DND-41 (cell line): Measurements from ENCODE around the gene RASD1.

Source experiments
- ATAC-seq: fragments of 200-7000 bp; cut with Tn5 transposase; 3 replicates; pipeline ENCODE4 v1.9.1; 2021; ENCODE audit warnings: low read depth; ENCODE audit not compliant: insufficient read depth
- DNase-seq: peaks from one replicate; pipeline ENCODE4 v3.0.0-alpha.2; 2020
- H2AFZ ChIP-seq: 2 replicates; pipeline ENCODE4 v1.6.0; 2012; ENCODE audit warnings: low read depth, low read length
- H3K27ac ChIP-seq: 2 replicates; pipeline ENCODE4 v1.5.1; 2012; ENCODE audit warnings: low read length, inconsistent platforms
- H3K27me3 ChIP-seq: fragments of 200-600 bp; sonication (generic); 2 replicates; pipeline ENCODE4 v1.6.0; 2012; ENCODE audit warnings: low read length, mild to moderate bottlenecking, inconsistent platforms; ENCODE audit not compliant: insufficient read depth, poor library complexity
- H3K36me3 ChIP-seq: 2 replicates; pipeline ENCODE4 v1.5.1; 2012; ENCODE audit warnings: low read length, inconsistent platforms; ENCODE audit not compliant: insufficient read depth
- H3K4me1 ChIP-seq: 2 replicates; pipeline ENCODE4 v1.5.1; 2012; ENCODE audit warnings: mild to moderate bottlenecking, low read length; ENCODE audit not compliant: insufficient read depth
- H3K4me2 ChIP-seq: 2 replicates; pipeline ENCODE4 v1.6.0; 2012; ENCODE audit warnings: mild to moderate bottlenecking, moderate library complexity, low read length, inconsistent platforms; ENCODE audit not compliant: insufficient read depth
- H3K4me3 ChIP-seq, 2 experiments: fragments of 200-600 bp in 1 of 2; shearing (Covaris generic) in 1 of 2; 2 replicates each; pipeline ENCODE4 v1.5.1; 2012 to 2016; ENCODE audit warnings: inconsistent platforms in 2 of 2, low read length in 2 of 2, mild to moderate bottlenecking in 2 of 2, low read depth in 1 of 2, moderate library complexity in 1 of 2
- H3K79me2 ChIP-seq: 2 replicates; pipeline ENCODE4 v1.6.0; 2012; ENCODE audit warnings: low read length, inconsistent platforms; ENCODE audit not compliant: insufficient read depth
- H3K9ac ChIP-seq: 2 replicates; pipeline ENCODE4 v1.6.0; 2012; ENCODE audit warnings: low read depth, mild to moderate bottlenecking, inconsistent platforms, low read length, moderate library complexity
- H3K9me3 ChIP-seq: 2 replicates; pipeline ENCODE4 v1.5.1; 2012; ENCODE audit warnings: low read length, moderate library complexity, mild to moderate bottlenecking, inconsistent platforms; ENCODE audit not compliant: insufficient read depth, severe bottlenecking
- H4K20me1 ChIP-seq: 2 replicates; pipeline ENCODE4 v1.6.0; 2012; ENCODE audit warnings: low read length; ENCODE audit not compliant: insufficient read depth
- CTCF ChIP-seq: IDR thresholded peaks from 2 replicates; pipeline ENCODE4 v1.5.1; 2012; ENCODE audit warnings: borderline replicate concordance, low read length, moderate library complexity, mild to moderate bottlenecking; ENCODE audit not compliant: poor library complexity, severe bottlenecking; ENCODE audit errors: extremely low read depth
- EZH2 ChIP-seq: IDR thresholded peaks from 3 replicates; pipeline ENCODE4 v1.6.1; 2012; ENCODE audit warnings: borderline replicate concordance, low read depth, mild to moderate bottlenecking, moderate library complexity, low read length, inconsistent platforms; ENCODE audit not compliant: severe bottlenecking

Gene RASD1

DNA sequence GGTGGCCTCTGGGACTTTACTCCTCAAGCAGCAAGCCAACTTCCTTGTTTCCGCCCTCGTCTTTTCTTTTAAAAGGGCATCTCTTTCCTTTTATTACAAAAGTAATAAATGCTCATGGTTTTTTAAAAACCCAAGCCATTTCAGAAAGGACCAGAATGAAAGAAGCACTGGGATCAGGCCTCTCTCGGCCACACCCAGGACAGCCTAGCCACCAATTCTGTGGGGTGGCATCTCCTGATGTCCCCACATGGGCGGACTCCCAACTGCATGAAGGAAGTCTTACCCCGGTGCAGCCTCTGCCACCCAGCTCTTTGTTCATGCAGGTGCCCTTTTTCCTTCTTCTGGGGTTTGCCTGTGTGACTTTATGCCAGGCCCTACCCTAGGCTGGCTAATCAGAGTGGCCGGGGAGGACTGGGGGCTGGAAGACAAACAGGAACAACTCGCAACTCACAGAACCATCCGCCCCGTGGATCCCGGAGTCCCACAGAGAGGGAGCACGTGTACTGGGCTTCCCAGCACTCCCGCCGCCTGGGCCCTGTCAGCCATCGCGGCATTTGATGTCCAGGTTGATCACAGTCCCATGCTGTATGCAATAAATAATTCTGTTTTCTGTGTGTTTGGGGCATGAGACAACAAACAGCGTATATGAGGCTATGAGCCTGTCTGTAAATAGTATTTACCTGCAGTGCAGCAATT lies 2.6 kb upstream of the RASD1 start:
- Histone ChIP-seq H3K9me3 (no peaks in the 10 kb centered on the region), H4K20me1 (0 out of 2 replicates have a peak, but pooled peaks cover 6% of the 10 kb centered on the region), H3K27me3 (no peaks in the 10 kb centered on the region), H3K27ac (0 out of 2 replicates have a peak overlapping the region, but pooled peaks have one; percentile 54), H3K4me3 (no peak overlapping the region), H3K4me1 (no peaks in the 10 kb centered on the region), H3K4me2 (no peak overlapping the region), H3K79me2 (no peaks in the 10 kb centered on the region), H3K9ac (no peak overlapping the region), H2AFZ (no peak overlapping the region), H3K36me3 (peaks cover 26% of the 10 kb centered on the region)
- ATAC-seq = no peak
- no peak for DNase-seq
- no peak for TF ChIP-seq EZH2
- no peak for TF ChIP-seq CTCF

GRCh38 chr17:17497845-17498520 lies 1.8 kb upstream of the RASD1 start:
- H3K9me3 ChIP-seq = no peaks in the 10 kb centered on the region
- H3K79me2 ChIP-seq = no peaks in the 10 kb centered on the region
- TF ChIP-seq EZH2 = no peak
- no peak for TF ChIP-seq CTCF
- no peak overlapping the region for H2AFZ ChIP-seq
- H3K4me2 ChIP-seq = no peak overlapping the region
- 0 out of 2 replicates have a peak overlapping the region, but pooled peaks have one; percentile 24 for H3K27ac ChIP-seq
- ATAC-seq (no peak), DNase-seq (no peak)
- no peaks in the 10 kb centered on the region for H3K4me1 ChIP-seq
- peaks cover 34% of the 10 kb centered on the region for H3K36me3 ChIP-seq
- no peak overlapping the region for H3K9ac ChIP-seq
- no peak overlapping the region for H3K4me3 ChIP-seq
- H4K20me1 ChIP-seq = 0 out of 2 replicates have a peak, but pooled peaks cover 6% of the 10 kb centered on the region
- H3K27me3 ChIP-seq = no peaks in the 10 kb centered on the region

DNA sequence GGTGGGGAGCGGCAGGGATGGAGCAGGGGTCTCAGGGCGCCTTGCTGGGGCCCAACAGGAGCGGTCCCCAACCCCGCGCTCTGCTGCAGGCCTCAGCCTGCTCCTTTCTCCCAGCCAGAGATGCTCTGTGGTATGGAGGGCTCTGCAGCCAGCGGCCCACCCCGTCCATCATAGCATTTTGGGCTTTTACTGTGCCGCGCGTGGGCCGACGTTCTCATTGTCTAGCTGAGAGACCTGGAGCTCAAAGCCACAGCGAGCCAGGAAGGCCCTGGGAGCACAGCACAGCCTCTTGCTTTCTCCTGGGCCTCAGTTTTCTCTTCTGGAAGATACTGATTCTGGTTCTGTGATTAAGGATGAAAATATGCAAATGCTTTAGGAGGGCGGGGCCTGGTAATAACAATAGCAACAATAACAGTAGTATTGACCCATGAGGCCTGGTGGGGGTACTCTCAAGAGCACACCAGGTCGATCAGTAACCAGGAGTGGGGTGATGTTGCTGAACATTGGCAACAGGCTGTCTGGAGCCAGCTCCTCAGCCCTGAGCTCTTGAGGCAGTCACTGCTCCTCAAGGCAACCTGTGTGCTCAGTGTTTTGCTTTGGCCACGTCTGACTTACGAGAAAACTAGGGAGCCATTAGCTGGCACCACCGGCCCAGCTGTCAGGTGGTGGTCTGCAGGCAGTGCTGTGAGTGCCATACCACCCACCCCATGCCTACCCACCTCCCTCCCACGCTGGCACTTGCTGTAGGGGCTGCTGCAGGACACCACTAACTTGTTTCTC lies 1.1 kb upstream of the RASD1 start:
- ATAC-seq (no peak), DNase-seq (no peak)
- H3K27me3 ChIP-seq = no peaks in the 10 kb centered on the region
- H3K4me3 ChIP-seq = no peak overlapping the region
- H3K4me2 ChIP-seq = no peak overlapping the region
- no peak overlapping the region for H3K9ac ChIP-seq
- H3K27ac ChIP-seq = no peak overlapping the region
- no peaks in the 10 kb centered on the region for H3K9me3 ChIP-seq
- H2AFZ ChIP-seq = no peak overlapping the region
- H4K20me1 ChIP-seq = peaks cover 11% of the 10 kb centered on the region; the same call in 1 of the 2 replicates
- no peaks in the 10 kb centered on the region for H3K4me1 ChIP-seq
- peaks cover 4% of the 10 kb centered on the region; the same call in 1 of the 2 replicates for H3K79me2 ChIP-seq
- TF ChIP-seq CTCF (no peak), EZH2 (no peak)
- H3K36me3 ChIP-seq = peaks cover 41% of the 10 kb centered on the region
